Occipital lobe (tissue), 2 donors: ENCODE data around the gene RAB23. TPM values are rescaled to one million over a fixed set of nuclear protein-coding genes. Genes with fewer than 3 reads are reported as not detected.
"Not testable (repeated sequence)": the region's sequence is repeated elsewhere in the genome, so short reads cannot be mapped to it uniquely, and the experiment has no call there.

Experiments used
- DNase-seq: peaks from one replicate; lab custom pipeline; 2025; lab: John Stamatoyannopoulos, UW
- total RNA-seq: library from RNA; depleted of rRNA; stranded (reverse); fragments of >200 nt; gene quantifications from one replicate; pipeline ENCODE4 v1.2.3, GENCODE V29; 2014

The RAB23 gene
- total RNA-seq, 1 donor from 2014 or later = 51.3 TPM

DNA sequence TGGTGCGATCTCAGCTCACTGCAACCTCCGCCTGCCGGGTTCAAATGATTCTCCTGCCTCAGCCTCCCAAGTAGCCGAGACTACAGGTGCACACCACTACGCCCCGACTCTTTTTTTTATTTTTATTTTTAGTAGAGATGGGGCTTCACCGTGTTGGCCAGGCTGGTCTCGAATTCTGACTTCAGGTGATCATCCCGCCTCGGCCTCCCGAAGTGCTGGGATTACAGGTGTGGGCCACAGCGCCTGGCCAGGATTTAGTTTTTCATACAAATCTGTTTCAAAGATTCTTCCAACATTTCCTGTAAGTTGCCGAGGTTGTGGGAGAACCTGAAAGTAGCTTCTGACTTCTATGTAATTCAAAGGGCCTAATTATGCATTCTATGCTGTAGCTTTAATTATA is 21.4 kb upstream of the RAB23 start:
- DNase-seq = not testable (repeated sequence)

DNA sequence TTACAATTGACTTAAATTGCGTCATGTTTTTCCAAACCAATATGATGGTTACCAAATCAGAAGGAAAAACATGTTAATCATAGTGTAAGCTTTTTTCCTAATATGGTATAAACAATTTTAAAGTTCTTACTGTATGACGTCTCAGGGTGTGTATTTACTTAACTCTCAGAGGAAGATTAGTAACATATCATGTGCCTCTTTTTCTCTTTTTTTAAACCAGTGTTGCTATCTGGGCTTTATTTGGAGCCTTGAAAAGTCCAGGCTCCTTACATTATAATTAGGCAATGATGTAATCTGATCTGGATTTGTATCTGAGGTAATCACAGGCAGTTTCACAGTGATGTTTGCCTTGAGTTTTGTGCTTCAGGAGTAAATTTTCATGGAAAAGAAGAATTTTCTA is 20.4 kb upstream of the RAB23 start:
- no peak for DNase-seq

DNA sequence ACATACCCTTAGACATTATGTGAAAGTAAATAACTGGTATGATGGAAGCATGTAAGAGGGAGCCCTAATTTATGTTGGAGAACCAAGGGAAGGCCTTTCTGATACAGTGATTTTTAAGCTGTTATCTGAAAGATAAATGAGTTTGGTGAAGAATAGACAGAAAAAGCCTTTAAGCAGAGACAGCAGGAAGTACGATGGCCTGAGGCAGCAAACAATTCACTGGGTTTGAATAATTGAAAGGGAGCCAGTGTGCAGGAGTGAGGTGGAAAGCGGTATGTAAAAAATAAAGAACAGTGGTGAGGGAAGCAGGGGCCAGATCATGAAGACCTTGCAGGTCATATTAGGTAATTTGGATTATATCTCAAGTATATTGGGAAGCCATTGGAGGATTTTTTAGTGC is 4.1 kb upstream of the RAB23 start:
- DNase-seq = no peak

DNA sequence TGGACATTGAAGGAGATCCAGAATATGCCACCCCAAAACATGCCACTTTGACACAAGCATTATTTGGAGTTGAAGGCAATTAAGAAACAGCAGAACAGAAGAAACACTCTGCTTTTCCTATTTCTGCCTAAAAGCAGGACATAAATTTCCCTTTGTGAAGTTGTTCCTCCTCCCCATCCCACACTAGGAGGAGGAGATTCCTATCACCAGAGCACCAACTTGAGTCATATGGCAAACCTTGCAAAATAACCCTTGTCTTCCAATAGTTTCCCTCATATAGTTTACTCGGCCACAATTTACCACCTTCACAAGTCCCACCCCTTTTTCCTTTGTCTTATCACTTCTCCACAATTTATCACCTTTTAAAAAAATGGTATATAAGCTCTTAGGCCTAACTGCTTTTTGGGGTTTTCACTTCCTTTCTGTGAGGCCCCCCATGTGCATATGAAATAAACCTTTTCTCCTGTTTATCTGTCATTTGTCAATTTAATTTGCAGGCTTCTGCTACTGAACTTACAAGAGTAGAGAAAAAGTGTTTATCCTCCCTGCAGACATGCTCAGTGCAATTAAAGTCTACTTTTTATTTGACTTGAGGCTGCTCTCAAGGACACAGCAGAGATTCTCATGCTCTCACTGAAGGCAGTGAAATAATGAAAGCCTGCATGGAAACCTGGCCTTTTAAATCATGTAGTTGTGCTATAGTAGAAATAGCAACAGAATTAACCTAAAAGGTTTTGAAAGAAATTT is 2.8 kb upstream of the RAB23 start:
- no peak for DNase-seq

DNA sequence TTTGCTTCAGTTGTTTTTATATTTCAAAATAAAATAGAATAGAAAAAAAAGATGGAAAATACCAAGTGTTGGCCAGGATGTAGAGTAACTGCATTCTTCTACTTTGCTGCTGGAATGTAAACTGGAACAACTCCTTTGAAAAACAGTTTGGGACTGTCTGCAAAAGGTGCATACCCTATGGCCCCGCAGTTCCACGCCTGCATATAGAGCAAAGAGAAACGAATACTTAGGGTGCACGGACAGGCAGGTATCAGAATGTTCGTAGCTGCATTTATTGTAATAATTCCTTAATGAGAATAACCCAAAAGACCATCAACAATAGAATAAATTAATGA is 603 bp upstream of the RAB23 start:
- DNase-seq = no peak

DNA sequence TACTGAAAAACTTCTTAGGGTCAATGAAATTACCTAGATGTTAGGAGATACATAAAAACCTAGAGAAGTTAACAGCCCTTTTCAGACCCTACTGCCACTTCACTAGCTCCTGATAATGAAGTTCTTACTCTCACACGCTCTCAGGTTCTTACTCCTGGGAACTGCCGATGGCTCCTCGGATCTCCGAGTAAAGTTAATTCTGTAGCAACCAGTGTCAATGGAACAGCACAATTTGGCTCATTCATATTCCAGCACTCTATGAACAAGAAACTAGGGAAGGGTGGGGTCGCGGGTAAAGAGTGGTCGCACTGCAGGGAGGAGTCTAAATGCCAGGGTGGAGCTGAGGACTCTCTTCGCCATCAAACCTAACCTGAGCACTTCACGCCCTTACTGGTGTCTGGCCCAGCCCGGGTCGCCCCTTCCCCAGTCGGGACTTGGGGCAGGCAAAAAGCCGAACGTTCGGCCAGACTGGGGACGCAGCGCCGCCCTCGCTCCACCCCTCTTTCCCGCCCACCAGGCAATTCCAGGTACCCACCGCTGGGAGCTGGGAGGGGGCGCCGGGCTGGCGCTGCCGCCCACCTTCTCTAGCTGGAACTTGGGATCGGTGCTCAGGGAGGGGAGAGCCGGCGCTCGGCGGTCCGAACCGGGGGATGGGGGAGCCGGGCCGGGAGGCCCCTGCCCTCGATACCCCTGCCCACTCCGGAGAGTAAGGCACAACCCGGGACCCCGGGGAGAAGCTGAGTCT is 744 bp downstream of the RAB23 start:
- DNase-seq = peak; percentile 32

DNA sequence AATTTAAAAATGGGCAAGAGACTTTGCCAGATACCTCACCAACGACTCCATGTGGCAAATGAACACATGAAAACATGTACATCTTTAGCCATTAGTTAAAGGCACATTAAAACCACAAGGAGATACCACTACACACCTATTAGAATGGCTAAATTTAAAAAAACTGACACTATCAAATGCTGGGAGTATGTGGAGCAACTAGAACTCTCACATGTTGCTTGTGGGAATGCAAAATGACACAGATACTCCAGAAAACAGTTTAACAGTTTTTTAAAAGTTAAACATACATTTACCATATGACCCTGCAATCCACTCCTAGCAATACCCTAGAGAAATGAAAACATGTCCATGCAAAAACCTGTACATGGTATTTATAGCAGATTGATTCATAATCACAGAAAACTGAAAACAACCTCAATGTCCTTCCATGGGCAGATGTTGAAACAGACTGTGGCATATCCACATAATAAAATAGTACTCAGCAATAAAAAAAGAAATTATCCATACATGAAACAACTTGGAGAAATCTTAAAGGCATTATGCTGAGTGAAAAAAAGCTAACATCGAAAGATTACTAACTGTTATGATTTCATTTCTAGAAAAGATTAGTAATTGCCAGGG is 1.9 kb downstream of the RAB23 start:
- DNase-seq = no peak

DNA sequence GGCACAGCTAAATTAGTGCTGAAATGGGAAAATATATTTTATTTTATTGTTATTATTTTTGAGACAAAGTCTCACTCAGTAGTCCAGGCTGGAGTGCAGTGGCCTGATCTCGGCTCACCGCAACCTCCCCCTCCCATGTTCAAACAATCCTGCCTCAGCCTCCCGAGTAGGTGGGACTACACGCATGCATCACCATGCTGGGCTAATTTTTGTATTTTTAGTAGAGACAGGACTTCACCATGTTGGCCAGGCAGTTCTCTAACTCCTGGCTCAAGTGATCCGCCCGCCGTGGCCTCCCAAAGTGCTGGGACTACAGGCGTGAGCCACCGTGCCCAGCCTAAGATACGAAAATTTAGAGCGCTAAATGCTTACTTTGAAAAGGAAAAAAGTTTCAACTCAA is 4.8 kb downstream of the RAB23 start:
- DNase-seq = no peak

DNA sequence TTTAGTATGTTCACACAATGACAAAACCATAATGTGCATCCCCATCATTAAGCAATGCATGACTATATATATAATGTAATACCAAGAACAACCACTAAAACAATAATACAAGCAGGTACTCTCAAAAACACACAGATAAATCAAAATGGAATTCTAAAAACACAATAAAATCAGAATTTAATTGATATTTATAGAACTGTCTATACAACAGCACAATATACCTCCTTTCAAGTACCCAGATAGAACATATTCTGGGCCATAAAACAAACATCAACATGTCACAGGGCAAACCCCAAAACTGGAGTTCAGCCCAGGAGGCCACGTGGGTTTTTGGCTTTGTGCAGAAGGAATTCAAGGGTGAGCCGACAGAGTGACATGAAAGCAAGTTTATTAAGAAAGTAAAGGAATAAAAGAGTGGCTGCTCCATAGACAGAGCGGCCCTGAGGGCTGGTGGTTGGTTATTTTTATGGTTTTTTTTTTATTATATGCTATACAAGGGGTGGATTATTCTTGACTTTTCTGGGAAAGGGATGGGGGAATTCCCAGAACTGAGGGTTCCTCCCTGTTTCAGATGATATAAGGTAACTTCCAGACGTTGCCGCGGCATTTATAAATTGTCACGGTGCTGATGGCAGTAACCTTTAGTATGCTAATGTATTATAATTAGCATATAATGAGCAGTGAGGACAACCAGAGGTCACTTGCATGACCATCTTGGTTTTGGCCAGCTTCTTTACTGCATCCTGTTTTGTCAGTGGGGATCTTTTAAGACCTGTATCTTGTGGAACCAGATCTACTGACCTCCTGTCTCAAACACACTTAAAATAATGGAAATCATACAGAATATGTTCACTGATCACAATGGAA is 5.6 kb downstream of the RAB23 start:
- peak; percentile 5 for DNase-seq

DNA sequence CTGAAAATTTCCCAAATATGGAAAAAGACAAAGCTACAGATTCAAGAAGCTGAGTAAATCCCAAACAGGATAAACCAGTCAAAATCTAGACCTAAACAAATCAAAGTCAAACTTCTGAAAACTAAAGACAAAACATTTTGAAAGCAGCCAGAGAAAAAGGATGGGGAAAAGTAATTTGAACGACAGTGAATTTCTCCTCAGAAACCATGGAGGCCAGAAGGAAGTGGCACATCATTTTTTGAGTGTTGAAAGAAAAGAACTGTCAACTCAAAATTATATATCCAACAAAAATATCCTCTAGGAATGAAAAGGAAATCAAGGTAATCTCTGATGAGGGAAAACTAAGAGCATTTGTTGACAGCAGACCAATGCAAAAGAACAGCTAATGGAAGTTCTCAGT is 6.8 kb downstream of the RAB23 start:
- no peak for DNase-seq

DNA sequence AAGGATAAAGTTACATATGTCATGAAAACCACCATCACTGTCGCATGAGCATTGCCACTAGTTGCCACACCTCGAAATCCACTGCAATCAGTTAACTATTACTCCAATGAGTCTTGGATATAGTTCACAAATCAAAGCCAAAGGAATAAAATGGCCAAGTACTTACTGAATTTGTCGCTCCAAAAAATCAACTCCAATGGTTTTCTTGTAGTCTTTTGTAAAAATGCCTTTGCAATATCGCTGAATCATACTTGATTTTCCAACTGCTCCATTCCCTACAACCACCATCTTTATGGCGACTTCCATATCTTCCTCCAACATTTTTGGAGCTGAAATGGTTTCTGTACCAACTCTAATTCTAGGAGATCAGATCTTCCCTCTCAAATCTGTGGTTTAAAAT is 12.0 kb downstream of the RAB23 start:
- no peak for DNase-seq

DNA sequence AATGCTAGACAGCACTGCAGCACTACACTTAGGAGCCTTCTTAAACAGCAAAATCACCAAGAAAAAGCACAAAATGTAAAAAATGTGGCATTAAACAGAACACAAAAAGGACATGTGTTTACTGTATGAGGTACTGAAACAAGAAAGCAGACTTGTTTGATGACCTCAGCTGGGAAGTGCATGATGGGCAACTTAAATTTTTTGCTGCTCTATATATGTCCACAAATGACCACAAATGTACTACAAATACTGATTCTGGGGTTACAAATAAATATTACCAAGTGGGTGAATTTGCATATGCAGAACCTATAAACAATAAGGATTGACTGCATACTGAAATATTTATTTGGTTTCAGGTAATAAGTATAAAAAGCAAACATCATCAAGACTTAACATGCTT is 13.1 kb downstream of the RAB23 start:
- no peak for DNase-seq

DNA sequence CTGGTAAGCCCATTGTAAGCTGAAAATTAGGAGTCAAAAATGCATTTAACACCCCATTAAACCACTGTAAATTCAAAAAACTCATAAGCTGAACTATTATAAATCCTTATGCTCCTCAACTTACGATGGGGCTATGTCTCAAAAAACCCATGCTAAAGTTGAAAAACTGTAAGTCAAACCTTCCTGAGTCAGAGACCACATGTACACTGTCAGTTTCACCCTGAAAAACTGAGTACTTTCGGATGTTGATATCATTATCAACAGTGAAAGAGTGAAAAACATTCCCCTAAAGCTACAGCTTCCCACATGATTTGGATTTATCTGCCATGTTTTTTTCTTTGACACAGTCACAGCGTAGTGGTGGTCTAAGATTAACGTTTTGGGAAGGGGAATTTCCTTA is 14.2 kb downstream of the RAB23 start:
- no peak for DNase-seq

DNA sequence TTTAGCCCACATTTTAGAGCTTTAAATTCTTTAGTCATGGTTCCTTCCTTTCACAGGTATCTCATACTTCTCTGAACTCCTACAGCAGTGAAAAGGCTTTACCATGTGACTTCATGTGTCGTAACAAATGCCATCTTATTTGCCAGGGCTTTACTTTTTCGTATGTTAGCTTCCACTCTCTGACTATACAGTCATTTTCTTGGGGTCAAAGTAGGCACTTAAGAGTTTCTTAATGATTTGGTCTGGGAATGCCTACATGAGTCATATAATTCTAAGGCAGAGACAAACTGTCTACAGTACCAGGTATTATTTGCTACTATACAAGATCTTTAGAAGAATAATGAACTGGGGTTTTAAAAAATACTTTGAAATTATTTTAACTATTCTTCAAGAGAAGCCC is 15.0 kb downstream of the RAB23 start:
- no peak for DNase-seq

DNA sequence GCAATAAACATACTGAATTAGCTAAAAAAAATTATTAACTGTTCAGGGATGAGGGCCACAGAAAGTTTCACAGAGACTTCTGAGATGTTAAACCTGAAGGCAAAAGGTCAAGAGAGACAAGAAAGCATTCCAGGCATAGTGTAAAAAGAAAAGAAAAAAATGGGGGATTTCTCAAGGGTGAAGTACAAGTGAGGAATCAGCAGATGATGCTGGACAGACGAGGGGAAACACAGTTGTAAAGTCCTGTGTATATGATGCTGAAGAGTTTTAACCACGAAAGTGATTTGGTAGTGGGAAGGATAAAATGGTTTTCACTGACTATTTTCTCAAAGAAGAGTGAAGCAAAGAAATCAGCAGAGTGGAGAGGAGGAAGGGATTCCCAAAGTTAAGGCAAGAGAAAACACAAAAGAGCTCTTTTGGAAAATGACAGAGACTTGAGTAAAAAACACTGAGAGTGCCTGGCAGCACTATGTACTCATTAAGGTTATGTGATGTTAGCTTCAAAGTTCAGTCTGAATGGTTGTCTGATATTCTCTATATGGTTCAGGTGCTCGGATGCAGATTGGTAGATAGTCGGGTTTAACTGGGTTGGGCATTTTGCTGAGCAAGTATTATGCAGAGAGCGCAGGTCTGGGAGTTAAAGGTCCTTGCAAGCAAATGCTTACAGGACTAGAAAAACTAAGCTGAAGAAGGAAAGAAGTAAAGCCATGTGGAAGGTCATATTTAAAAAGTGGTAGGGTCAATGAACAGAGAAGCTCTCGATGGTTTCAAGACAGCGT is 16.4 kb downstream of the RAB23 start:
- no peak for DNase-seq

DNA sequence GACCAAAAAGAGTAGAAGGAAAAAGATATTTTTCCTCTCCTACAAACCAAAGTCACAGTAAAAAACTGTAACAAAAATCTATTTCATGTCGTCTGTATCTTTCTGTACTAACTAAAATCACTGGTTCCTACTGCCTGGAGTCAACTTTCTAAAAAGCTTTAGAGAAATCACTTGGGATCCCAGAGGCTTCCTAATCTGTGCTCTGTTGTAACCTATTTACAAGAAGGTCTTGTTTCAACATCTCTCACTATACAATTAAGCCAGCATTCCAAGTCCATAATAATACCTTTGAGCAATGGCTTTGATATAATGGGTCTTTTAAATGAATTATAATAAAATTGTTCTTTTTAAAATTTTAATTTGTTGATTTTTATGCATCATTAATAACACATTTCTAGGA is 20.4 kb downstream of the RAB23 start:
- no peak for DNase-seq

DNA sequence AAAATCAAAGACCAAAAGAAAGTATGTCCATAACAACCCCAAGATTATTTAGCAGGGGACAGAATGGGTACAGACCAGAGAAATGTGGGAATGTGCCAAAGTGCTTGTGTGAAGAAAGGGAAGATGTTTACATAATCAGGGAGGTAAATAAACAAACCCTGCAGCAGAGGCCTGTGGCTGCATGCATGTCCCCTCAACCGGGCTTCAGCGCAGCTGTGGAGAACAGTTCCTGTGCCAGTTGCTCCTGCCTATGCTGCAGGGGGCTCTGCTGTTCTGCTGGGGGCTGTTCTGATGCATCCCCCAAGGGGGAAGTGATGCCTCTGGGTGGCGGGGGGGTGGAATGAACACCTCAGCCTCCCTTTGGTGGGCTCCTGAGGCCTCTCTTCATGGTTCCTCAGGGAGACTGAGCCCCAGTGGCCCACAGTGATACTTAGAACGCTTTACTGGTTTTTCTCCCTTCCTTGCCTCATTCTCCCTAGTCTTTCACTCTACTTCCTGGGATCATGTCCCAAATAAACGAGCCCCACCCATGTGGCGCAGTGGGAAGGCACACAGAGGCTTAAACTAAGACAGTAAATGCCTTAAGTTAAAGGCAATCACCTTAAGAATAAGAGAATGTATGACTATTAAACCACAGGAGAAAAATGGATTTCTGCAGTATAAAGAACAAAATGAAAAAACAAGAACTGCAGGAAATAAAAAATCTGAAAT is 23.0 kb downstream of the RAB23 start:
- no peak for DNase-seq

DNA sequence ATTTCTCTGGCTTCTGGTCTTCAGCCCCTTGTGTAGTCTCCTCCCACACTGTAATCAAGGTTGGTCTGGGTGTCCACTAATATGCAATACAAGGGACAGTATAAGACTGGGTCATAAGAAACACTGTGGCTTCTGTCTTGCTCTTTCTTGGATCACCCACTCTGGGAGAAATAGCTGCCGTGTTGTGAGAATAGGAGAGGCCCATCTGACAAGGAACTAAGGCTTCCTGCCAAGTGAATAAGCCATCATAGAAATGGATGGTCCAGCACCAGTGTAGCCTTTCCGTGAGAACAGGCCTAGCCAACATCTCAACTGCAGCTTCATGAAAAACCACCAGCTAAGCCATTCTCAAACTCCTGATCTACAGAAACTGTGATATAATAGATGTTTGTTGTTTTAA is 26.6 kb downstream of the RAB23 start:
- DNase-seq = no peak

DNA sequence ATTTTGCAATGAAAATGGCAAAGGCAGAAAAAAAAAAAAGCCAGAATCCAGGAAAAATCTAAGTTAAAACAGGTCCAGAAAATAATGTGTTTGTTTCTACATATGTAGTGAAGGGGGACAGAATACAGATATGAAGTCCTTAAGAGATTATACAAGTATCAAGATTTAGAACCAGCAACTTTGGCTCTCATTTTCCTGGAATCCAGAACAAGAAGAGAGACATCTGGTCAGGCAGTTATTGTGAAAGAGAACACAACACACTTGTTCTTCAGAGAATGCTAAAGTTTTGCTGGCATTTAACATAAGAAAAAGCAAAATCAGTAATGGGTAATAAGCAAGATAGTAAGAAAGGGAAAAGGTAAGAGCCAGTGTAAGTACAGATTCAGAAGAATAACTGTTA is 28.9 kb downstream of the RAB23 start:
- no peak for DNase-seq

DNA sequence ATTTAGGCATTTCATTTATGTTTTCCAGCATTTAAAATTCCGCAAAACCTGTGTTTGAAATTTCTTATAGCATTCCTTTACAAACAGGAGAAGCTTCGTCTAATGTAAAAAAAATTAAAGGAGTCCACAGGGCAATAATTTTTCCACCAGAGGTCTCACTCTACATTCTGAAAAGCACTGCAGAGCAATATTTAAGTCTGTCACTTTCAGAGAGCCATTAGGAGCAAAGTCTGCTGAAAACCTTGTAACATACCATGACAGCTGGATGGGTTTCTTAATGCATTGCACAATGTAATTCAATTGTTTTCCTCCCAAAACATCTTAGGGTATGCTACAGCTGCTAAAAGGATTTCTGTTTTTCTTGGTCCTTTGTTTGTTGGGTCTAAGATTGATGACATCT is 32.0 kb downstream of the RAB23 start:
- no peak for DNase-seq

DNA sequence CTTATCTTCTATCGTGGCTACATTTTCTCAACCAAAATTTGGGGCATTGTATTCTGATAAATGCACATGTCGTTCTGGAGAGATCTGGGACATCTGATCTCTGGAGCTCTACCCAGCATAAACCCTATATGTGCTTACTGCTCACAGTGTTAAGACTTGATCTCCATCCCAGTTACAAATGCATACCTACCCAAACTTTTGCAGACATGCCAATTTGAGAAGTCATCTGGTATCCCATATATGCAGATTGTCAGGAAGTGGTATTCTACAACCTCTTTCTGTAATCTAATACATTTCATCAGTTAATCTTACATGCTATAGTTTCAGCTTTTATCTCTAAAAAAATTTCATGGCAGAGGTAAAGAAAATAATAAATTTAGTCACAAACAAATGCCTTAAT is 38.8 kb downstream of the RAB23 start:
- DNase-seq = no peak
